EH (cell line): Measurements from ENCODE around the gene NEK5.
"Not testable (repeated sequence)": the region's sequence is repeated elsewhere in the genome, so short reads cannot be mapped to it uniquely, and the experiment has no call there.

Experiments used
- DNase-seq: peaks from one replicate; pipeline ENCODE4 v3.0.0-alpha.2; 2015; ENCODE audit warnings: low read depth

The NEK5 gene

GRCh38 chr13:52141299-52141698 is 12.4 kb upstream of the NEK5 start:
- DNase-seq: no peak

DNA sequence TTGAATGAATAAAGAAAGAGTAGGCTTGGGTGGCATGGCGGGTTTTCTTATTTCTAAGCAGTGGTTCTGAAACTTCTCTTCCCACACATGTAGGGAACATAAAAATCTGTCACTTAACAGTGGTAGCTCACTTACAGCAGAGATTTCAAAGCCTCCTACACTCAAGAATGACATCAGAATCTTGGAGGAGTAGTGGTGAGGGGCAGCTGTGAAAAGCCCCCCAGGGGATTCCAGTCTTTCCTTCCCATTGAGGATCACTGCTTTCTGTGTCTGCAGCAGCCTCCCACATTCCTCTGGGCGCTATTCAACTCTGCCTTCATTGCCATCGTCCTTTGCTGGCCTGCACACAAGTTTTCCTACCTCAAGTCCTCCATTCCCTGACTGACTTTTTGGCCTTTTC is 8.6 kb upstream of the NEK5 start:
- DNase-seq: no peak

DNA sequence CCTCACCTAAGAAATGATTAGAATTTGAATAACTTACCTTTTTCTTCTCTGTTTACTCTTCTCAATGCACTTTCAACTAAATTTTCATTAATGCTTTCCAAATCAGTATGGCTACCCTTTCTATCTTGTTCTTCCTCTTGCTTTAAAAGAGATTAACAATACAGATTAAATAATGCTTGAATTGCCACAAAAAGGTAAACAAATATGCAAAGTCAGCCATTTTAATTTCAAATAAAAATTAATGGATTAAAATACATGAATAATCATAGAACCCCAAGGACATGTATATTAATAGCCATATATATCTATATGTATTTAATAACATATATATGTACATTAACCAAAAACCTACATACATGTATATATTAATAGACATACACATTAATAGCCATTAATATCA is 7.9 kb upstream of the NEK5 start:
- DNase-seq: no peak

DNA sequence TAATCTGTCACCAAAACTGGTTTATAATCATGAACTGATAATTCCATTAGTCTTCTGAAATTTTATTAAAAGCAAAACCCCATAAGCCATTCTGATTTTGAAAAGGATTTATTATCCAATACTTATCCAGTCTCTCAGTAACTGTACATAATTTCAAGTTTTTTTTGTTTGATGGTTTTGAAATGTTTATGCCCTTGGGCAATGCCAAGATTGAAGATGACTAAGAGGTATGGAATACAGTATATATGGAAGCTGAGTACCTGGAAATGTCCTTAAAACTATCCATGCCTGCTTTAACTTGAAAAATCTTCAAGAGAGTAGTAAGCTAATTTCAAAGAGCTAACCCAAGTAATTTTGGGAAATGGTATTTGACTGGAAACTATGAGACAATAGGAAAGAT is 1.8 kb upstream of the NEK5 start:
- no peak for DNase-seq

- peak; percentile 62 for DNase-seq
Measured at GRCh38 chr13:52127783-52128702, 830 bp downstream of the NEK5 start.

GRCh38 chr13:52127378-52127777 is 1.5 kb downstream of the NEK5 start:
- no peak for DNase-seq

DNA sequence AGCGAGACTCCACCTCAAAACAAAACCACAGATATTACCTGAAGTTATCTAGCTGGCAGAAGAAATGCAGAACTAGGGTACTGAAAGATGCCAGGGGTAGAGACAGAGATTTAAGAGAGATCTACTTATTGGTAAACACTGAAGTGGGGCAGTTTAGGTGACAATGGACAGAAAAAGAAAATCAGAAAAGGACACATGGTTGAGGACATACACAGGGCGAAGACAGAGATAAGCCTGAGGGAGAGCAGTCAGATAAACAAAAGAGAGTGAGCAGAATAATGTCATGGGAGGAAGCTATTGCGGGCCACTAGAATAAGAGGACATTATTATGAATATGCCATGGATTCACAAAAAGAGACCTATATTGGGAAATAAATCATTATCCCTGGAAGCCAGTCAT is 3.3 kb downstream of the NEK5 start:
- no peak for DNase-seq

DNA sequence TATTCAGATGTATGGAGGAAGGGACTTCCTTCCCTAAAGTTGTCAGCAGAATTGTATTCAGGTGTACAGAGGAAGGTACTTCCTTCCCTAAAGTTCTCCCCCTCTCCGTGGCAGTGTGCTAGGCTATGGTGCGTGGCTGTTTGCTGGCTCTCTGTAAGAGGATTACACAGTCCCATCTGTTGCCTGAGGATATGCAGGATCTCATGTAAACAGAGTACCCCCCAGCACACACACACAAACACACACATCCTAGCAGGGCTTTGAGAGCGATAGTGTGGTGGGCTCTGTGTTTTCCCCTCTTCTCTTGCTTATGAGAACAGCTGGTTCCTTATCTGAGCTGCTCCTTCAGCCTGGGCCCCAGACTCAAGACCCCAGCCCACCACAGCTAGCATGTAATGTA is 10.3 kb downstream of the NEK5 start:
- DNase-seq: no peak

DNA sequence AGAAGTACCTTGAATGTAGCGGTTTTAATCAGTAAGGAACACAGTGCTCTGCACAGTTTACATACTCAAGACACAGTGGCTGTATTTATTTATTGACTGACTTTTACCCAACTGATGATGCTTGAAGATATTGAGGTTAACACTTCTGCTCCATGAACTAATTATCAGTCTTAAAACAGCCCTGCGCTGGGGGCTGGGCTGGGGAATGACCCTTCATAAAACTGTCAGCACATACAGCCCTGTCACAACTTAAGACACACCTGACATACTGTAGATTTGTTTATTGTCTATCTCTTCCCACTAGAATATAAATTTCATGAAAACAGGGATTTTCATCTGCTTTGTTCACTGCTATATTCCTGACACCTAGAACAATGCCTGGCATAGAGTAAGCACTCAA is 10.8 kb downstream of the NEK5 start:
- no peak for DNase-seq

DNA sequence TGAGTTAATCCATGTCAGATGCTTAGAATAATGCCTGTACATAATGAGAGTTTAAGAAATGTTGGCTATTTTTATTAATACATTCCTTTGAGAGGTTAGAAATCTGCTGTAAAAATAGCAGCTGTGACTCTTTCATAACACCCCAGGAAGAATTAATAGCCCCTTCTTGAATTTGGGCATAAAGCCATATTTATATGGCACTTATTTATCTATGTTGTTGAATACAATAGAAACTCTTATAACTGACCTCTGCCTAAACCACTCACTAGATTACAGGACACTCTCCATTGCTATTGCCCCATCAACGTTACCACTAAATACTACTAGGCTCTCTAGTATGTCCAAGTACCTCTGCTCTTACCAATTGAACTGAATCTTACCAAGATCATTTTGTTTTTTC is 16.3 kb downstream of the NEK5 start:
- DNase-seq: no peak

DNA sequence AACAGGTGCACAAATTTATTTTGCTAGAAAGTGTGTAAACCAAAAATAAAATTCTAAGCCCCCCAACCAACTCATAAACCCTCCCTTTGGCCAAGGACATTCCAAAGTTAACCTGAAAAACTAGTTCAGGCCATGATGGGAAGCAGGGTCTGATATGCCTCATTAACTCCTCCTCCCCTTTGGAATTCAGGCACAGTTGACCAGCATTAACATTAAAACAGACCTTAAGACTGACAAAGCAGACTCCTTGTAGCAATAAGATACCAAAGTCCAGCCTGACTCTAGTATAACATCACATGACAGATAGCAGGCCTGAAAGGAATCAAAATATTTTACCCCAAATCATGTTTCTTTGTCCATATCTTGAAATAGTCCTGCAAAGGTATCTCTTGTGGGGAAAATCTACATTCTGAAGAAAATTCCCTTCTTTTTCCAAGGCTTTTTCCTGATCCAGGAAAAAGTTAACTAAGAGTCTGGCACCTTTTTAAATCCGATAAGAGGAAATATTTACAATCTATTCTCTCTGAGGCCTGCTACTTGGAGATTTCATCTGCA is 19.7 kb downstream of the NEK5 start:
- DNase-seq: no peak

GRCh38 chr13:52105841-52106240 is 23.0 kb downstream of the NEK5 start:
- DNase-seq: no peak

GRCh38 chr13:52104624-52105023 is 24.2 kb downstream of the NEK5 start:
- no peak for DNase-seq

- DNase-seq: no peak
Measured at GRCh38 chr13:52103386-52103785, 25.5 kb downstream of the NEK5 start.

DNA sequence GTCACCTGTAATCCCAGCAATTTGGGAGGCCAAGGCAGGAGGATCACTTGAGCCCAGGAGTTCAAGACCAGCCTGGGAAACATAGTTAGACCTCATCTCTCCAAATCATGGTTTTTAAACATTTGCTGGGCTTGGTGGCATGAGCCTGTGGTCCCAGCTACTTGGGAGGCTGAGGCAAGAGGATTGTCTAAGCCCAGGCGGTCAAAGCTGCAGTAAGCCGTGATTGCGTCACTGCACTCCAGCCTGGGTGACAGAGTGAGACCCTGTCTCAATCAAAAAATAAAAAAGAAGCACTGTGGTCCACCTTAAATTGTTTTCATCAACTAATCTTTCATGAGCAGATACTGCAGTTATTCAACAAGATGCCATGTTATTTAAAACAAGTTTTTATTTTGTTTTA is 26.4 kb downstream of the NEK5 start:
- not testable (repeated sequence) for DNase-seq

DNA sequence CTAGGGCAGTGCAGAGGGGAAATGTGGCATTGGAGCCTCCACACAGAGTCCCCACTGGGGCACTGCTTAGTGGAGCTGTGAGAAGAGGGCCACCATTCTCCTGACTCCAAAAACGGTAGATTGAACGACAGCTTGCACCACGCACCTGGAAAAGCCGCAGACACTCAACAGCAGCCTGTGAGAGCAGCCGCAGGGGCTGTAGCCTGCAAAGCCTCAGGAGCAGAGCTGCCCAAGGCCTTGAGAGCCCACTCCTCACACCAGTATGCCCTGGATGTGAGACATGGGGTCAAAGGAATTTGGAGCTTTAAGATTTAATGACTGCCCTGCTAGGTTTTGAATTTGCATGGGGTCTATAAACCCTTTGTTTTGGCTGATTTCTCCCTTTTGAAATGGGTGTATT is 31.7 kb downstream of the NEK5 start:
- DNase-seq: no peak

- no peak for DNase-seq
Measured at GRCh38 chr13:52096748-52097147, 32.1 kb downstream of the NEK5 start.

- DNase-seq: no peak
Measured at GRCh38 chr13:52096062-52096461, 32.8 kb downstream of the NEK5 start.

- DNase-seq: no peak
Measured at GRCh38 chr13:52092087-52092486, 36.8 kb downstream of the NEK5 start.

GRCh38 chr13:52091473-52091872 is 37.4 kb downstream of the NEK5 start:
- no peak for DNase-seq

DNA sequence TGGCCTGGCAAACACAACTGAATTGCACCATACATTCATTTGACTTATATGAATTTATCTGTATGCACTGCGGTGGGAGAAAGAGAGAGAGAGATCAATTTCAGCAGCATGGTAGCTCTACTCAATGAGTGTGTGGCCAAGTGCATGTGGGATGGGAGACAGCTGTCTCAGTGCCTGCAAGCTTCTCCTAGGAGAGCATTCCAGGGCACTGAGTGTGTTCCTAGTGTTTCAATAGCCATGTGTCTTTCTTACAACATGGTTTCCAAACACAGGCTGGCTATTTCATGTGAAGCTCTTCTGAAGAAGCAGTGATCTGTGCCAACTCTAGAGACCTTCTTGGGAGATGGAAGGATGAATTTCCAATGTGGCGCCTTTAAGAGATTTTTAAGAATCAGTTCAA is 43.5 kb downstream of the NEK5 start:
- peak; percentile 61 for DNase-seq

DNA sequence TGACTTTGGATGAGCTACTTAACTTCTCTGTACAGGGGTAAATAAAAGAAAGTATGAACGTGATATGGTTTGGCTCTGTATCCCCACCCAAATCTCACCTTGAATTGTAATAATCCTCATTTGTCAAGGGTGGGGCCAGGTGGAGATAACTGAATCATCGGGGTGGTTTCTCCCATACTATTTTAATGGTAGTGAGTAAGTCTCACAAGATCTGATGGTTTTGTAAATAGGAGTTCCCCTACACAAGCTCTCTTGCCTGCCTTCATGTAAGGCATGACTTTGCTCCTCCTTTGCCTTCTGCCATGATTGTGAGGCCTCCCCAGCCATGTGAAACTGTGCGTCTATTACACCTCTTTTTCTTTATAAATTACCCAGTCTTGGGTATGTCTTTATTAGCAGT is 43.9 kb downstream of the NEK5 start:
- DNase-seq: not testable (repeated sequence)

- DNase-seq: no peak
Measured at GRCh38 chr13:52082601-52083000, 46.3 kb downstream of the NEK5 start.

DNA sequence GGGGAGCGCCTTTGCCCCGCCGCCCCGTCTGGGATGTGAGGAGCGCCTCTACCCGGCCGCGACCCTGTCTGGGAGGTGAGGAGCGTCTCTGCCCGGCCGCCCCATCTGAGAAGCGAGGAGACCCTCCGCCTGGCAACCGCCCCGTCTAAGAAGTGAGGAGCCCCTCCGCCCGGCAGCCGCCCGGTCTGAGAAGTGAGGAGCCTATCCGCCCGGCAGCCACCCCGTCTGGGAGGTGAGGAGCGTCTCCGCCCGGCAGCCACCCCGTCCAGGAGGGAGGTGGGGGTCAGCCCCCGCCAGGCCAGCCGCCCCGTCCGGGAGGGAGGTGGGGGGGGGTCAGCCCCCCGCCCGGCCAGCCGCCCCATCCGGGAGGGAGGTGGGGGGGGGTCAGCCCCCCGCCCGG is 49.0 kb downstream of the NEK5 start:
- DNase-seq: not testable (repeated sequence)
